ENCODE measurements around the gene DKK3. TPM values are rescaled to one million over a fixed set of nuclear protein-coding genes. Genes with fewer than 3 reads are reported as not detected.

DKK3 gene
- total and polyA plus RNA-seq, 2 of the 13 experiments (the other 11 are each of a cell fraction or from before 2014, with no cell fraction given) = 0.09 to 0.67 TPM

DNA sequence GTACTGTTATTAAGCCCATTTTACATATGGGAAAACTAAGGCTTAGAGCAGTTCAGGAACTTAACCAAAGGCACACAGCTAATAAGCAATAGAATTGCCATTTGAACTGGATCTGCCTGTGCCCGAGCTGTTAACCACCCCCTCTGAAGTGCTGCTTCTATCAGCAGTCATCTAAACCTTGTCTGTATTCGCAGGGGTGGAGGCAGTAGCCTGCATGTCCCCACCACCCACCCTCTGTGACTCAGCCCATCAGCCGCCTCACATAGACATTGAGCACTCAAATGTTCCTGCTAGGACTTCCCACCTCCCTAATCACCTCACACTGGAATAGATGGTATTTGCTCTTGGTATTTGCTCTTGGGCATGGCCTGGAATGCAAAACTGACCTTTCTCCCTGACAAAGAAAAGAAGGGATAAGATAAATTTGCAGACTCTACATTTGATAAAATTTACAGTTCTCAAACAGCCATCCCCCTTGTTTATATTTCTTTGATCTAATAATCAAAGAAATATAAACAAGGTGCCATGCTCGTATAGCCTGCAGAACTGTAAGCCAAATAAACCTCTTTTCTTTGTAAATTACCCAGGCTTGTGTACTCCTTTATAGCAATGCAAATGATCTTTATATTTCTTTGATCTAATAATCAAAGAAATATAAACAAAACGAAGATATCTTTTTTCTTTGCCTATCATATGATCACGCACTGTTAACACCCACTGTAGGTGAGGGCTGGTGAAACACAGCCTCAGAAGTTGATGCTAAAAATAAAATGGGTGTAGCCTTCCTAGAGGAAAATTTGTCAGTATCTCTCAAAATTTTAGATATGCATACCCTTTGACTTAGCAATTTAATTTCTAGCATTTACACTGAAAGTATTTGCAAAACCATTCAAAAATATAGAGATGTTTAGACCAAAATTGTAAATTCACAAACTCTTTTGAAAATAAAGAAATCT lies 15.9 kb downstream of the DKK3 start (continued):
- TF ChIP-seq, protein P1, sequence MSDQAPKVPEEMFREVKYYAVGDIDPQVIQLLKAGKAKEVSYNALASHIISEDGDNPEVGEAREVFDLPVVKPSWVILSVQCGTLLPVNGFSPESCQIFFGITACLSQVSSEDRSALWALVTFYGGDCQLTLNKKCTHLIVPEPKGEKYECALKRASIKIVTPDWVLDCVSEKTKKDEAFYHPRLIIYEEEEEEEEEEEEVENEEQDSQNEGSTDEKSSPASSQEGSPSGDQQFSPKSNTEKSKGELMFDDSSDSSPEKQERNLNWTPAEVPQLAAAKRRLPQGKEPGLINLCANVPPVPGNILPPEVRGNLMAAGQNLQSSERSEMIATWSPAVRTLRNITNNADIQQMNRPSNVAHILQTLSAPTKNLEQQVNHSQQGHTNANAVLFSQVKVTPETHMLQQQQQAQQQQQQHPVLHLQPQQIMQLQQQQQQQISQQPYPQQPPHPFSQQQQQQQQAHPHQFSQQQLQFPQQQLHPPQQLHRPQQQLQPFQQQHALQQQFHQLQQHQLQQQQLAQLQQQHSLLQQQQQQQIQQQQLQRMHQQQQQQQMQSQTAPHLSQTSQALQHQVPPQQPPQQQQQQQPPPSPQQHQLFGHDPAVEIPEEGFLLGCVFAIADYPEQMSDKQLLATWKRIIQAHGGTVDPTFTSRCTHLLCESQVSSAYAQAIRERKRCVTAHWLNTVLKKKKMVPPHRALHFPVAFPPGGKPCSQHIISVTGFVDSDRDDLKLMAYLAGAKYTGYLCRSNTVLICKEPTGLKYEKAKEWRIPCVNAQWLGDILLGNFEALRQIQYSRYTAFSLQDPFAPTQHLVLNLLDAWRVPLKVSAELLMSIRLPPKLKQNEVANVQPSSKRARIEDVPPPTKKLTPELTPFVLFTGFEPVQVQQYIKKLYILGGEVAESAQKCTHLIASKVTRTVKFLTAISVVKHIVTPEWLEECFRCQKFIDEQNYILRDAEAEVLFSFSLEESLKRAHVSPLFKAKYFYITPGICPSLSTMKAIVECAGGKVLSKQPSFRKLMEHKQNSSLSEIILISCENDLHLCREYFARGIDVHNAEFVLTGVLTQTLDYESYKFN (CRISPR knock-in tag; conservative IDR thresholded peaks at IDR 0.05) = 0 out of 2 replicates have a peak, but pooled peaks have one; percentile 51
- TF ChIP-seq ZNF24 (IDR thresholded peaks at IDR 0.05) = no peak
- TF ChIP-seq, protein P2, sequence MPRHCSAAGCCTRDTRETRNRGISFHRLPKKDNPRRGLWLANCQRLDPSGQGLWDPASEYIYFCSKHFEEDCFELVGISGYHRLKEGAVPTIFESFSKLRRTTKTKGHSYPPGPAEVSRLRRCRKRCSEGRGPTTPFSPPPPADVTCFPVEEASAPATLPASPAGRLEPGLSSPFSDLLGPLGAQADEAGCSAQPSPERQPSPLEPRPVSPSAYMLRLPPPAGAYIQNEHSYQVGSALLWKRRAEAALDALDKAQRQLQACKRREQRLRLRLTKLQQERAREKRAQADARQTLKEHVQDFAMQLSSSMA (CRISPR knock-in tag; IDR thresholded peaks at IDR 0.05) = no peak
- peak; percentile 63; the same call in 1 of the 2 replicates for TF ChIP-seq TBX3 (IDR thresholded peaks at IDR 0.05; ENCODE audit: borderline replicate concordance)
- TF ChIP-seq, protein P3, sequence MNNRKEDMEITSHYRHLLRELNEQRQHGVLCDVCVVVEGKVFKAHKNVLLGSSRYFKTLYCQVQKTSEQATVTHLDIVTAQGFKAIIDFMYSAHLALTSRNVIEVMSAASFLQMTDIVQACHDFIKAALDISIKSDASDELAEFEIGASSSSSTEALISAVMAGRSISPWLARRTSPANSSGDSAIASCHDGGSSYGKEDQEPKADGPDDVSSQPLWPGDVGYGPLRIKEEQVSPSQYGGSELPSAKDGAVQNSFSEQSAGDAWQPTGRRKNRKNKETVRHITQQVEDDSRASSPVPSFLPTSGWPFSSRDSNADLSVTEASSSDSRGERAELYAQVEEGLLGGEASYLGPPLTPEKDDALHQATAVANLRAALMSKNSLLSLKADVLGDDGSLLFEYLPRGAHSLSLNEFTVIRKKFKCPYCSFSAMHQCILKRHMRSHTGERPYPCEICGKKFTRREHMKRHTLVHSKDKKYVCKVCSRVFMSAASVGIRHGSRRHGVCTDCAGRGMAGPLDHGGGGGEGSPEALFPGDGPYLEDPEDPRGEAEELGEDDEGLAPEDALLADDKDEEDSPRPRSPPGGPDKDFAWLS (CRISPR knock-in tag; IDR thresholded peaks at IDR 0.05; ENCODE audit: borderline replicate concordance) = no peak
- TF ChIP-seq ZNF205 (CRISPR knock-in tag; IDR thresholded peaks at IDR 0.05) = peak; percentile 70; the same call in 1 of the 2 replicates
- TF ChIP-seq EED (CRISPR knock-in tag; IDR thresholded peaks at IDR 0.05) = no peak
- TF ChIP-seq, protein P4, sequence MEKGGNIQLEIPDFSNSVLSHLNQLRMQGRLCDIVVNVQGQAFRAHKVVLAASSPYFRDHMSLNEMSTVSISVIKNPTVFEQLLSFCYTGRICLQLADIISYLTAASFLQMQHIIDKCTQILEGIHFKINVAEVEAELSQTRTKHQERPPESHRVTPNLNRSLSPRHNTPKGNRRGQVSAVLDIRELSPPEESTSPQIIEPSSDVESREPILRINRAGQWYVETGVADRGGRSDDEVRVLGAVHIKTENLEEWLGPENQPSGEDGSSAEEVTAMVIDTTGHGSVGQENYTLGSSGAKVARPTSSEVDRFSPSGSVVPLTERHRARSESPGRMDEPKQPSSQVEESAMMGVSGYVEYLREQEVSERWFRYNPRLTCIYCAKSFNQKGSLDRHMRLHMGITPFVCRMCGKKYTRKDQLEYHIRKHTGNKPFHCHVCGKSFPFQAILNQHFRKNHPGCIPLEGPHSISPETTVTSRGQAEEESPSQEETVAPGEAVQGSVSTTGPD (CRISPR knock-in tag; IDR thresholded peaks at IDR 0.05) = no peak
- no peak for TF ChIP-seq ZNF510 (CRISPR knock-in tag; IDR thresholded peaks at IDR 0.05; ENCODE audit: low read depth)
- no peak for TF ChIP-seq ZNF776 (CRISPR knock-in tag; IDR thresholded peaks at IDR 0.05)
- no peak for TF ChIP-seq HNF4G (IDR thresholded peaks at IDR 0.05; ENCODE audit: borderline replicate concordance, low read depth, low read length)
- no peak for TF ChIP-seq HNF4G (CRISPR knock-in tag; IDR thresholded peaks at IDR 0.05; ENCODE audit: borderline replicate concordance, low read depth)
- TF ChIP-seq ZNF331 (CRISPR knock-in tag; IDR thresholded peaks at IDR 0.05) = 0 out of 2 replicates have a peak, but pooled peaks have one; percentile 14
- TF ChIP-seq, protein P5, sequence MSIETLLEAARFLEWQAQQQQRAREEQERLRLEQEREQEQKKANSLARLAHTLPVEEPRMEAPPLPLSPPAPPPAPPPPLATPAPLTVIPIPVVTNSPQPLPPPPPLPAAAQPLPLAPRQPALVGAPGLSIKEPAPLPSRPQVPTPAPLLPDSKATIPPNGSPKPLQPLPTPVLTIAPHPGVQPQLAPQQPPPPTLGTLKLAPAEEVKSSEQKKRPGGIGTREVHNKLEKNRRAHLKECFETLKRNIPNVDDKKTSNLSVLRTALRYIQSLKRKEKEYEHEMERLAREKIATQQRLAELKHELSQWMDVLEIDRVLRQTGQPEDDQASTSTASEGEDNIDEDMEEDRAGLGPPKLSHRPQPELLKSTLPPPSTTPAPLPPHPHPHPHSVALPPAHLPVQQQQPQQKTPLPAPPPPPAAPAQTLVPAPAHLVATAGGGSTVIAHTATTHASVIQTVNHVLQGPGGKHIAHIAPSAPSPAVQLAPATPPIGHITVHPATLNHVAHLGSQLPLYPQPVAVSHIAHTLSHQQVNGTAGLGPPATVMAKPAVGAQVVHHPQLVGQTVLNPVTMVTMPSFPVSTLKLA (IDR thresholded peaks at IDR 0.05) = no peak

Measured in HepG2 (cell line).